Adipocyte (in vitro differentiated cells): ENCODE results near the gene DENND4C.
"Not testable (repeated sequence)": the region's sequence is repeated elsewhere in the genome, so short reads cannot be mapped to it uniquely, and the experiment has no call there.

Source experiments
- DNase-seq: peaks from one replicate; pipeline ENCODE4 v3.0.0-alpha.2; 2015; ENCODE audit warnings: low read depth
- H3K27me3 ChIP-seq: replicated peaks from 2 replicates; pipeline ENCODE4 v1.7.0; 2013; ENCODE audit warnings: mild to moderate bottlenecking, low read length, moderate library complexity; ENCODE audit not compliant: control insufficient read depth, insufficient read depth
- H3K36me3 ChIP-seq: 2 replicates; pipeline ENCODE4 v1.7.0; 2013; ENCODE audit warnings: low read length, mild to moderate bottlenecking, moderate library complexity; ENCODE audit not compliant: control insufficient read depth, insufficient read depth, severe bottlenecking
- H3K4me1 ChIP-seq: 2 replicates; pipeline ENCODE4 v1.7.0; 2013; ENCODE audit warnings: mild to moderate bottlenecking, low read length, moderate library complexity; ENCODE audit not compliant: control insufficient read depth, insufficient read depth
- H3K4me3 ChIP-seq: 2 replicates; pipeline ENCODE4 v1.7.0; 2013; ENCODE audit warnings: mild to moderate bottlenecking, low read length, moderate library complexity
- H3K9ac ChIP-seq: 2 replicates; pipeline ENCODE4 v1.7.0; 2013; ENCODE audit warnings: mild to moderate bottlenecking, low read length, moderate library complexity
- H3K9me3 ChIP-seq: 2 replicates; pipeline ENCODE4 v1.7.0; 2013; ENCODE audit warnings: mild to moderate bottlenecking, low read length, moderate library complexity; ENCODE audit not compliant: control insufficient read depth

The DENND4C gene

GRCh38 chr9:19230355-19231125, at the start of gene DENND4C:
Gene DENND4C, plus strand, starts transcription at chr9:19230693. Its CDS starts 45,482 bp downstream, at chr9:19276175.
- Histone ChIP-seq H3K4me3 (peak within 1 kb of the TSS; percentile 92), H3K9me3 (no peaks in the 10 kb centered on the region)

GRCh38 chr9:19180991-19181390, 49.5 kb upstream of the DENND4C start:
- no peak overlapping the region for H3K9ac ChIP-seq
- peaks cover 40% of the 10 kb centered on the region for H3K4me1 ChIP-seq
- H3K9me3 ChIP-seq = no peaks in the 10 kb centered on the region
- no peak for DNase-seq
- no peaks in the 10 kb centered on the region for H3K36me3 ChIP-seq
- no peak overlapping the region for H3K4me3 ChIP-seq
- H3K27me3 ChIP-seq = no peaks in the 10 kb centered on the region

More at GRCh38 chr9:19230355-19231125, at the start of gene DENND4C:
- no peaks in the 10 kb centered on the region for H3K27me3 ChIP-seq
- H3K9ac ChIP-seq = peak within 1 kb of the TSS; percentile 97
- DNase-seq = peak; percentile 90
- H3K36me3 ChIP-seq = no peaks in the 10 kb centered on the region
- peaks cover 28% of the 10 kb centered on the region for H3K4me1 ChIP-seq

DNA sequence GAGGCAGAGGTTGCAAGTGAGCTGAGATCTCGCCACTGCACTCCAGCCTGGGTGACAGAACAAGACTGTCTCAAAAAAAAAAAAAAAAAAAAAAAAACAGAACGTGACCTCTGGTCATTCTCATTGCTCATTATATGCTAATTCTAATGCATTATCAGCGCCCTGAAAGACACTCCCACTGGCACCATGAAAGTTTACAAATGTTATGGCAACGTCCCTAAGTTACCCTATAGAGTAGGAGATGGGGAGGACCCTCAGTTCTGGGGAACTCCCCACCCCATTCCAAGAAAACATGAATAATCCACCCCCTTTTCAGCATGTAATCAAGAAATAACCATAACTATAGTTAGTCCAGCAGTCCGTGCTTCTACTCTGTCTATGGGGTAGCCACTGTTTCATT, 48.9 kb upstream of the DENND4C start:
- Histone ChIP-seq H3K9me3 (no peaks in the 10 kb centered on the region), H3K9ac (no peak overlapping the region), H3K36me3 (no peaks in the 10 kb centered on the region), H3K4me1 (peaks cover 46% of the 10 kb centered on the region), H3K27me3 (no peaks in the 10 kb centered on the region), H3K4me3 (no peak overlapping the region)
- no peak for DNase-seq

GRCh38 chr9:19184144-19184917, 46.2 kb upstream of the DENND4C start:
- DNase-seq = peak; percentile 90
- no peaks in the 10 kb centered on the region for H3K9me3 ChIP-seq
- H3K36me3 ChIP-seq = no peaks in the 10 kb centered on the region
- peak overlapping the region; percentile 83 for H3K9ac ChIP-seq
- H3K4me1 ChIP-seq = peaks cover 48% of the 10 kb centered on the region
- peak overlapping the region; percentile 63 for H3K4me3 ChIP-seq
- no peaks in the 10 kb centered on the region for H3K27me3 ChIP-seq

DNA sequence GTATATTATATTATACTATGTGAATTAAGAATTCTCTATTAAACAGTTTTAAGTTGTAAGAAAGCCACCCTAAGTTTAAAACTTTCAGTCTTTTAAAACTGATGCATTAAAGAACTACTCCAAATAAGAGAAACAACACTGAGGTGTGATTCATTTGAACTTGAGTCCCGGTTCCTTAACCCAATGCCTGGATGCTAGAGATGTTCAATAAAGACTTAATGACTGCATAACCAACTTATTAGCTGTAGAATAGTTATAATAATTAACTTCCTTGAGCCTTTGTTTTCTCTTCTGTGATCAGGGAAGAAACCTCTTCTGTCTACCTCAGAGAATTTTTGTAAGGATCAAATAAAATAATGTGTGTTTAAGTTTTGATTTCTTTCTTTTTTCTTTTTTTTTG, 45.3 kb upstream of the DENND4C start:
- Histone ChIP-seq H3K4me1 (peaks cover 48% of the 10 kb centered on the region), H3K27me3 (no peaks in the 10 kb centered on the region), H3K9me3 (no peaks in the 10 kb centered on the region), H3K9ac (peak overlapping the region; percentile 83), H3K36me3 (no peaks in the 10 kb centered on the region), H3K4me3 (peak overlapping the region; percentile 63)
- no peak for DNase-seq

DNA sequence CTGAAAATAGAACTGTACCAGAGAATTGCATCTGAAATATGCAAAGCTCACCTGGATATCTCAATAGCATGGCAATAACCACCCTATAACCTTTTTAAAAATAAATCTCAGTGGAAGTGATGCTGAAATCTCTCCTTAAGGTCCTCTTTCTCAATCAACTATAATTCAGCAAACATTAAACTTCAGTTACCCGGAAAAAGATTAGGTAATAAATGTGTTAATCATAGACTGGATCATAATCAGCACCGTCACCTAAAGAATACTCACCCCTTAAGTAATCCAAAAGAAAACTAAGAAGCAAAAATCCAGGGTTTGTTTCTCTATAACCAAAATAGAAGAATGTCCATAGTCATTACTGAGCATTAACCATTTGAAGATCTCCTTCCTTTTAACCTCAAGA, 44.3 kb upstream of the DENND4C start:
- Histone ChIP-seq H3K9me3 (no peaks in the 10 kb centered on the region), H3K36me3 (no peaks in the 10 kb centered on the region), H3K4me1 (peaks cover 44% of the 10 kb centered on the region), H3K9ac (peak overlapping the region; percentile 47), H3K27me3 (no peaks in the 10 kb centered on the region), H3K4me3 (no peak overlapping the region)
- DNase-seq = no peak

GRCh38 chr9:19188771-19189170, 41.7 kb upstream of the DENND4C start:
- no peak for DNase-seq
- H3K36me3 ChIP-seq = no peaks in the 10 kb centered on the region
- peaks cover 32% of the 10 kb centered on the region for H3K4me1 ChIP-seq
- no peak overlapping the region for H3K9ac ChIP-seq
- H3K4me3 ChIP-seq = no peak overlapping the region
- no peaks in the 10 kb centered on the region for H3K27me3 ChIP-seq
- no peaks in the 10 kb centered on the region for H3K9me3 ChIP-seq

DNA sequence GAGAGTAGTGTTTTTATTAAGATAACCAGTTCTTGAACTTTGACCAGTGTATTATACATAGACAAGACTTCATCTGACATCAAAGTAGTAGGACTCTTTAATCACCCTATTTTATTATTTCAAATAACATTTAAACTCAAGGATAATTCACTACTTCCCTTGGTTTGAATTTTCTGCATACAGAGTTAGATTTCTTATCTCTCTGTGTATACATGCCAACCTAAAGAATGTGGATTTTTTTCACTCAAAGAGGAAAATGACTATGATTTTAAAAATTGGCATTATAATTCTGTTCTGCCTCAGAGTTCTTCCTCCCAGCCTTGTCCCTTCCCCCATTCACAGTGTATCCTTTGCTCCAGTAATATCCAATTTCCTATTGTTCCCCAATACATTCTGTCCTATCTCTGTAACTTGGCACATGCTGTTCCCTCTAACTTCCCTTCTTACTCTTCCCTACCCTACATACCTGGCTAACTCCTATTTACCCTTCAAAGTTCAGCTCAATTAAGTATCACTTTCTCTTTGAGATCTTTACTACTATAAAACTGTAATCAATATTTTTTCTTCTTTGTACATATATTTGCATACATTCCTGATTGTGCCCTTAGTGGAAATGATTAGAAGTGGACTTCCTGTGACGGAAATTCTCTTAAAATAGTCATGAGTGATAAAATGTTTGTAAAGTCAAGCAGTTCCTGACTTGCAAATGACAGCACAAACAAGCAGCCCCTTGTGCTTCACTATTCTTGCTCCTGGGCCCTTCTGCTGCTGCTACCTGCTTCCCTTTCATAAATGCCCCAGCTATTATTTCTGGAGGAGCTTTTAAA, 38.1 kb upstream of the DENND4C start:
- Histone ChIP-seq H3K27me3 (no peaks in the 10 kb centered on the region), H3K9ac (no peak overlapping the region), H3K4me1 (peaks cover 5% of the 10 kb centered on the region), H3K9me3 (no peaks in the 10 kb centered on the region), H3K4me3 (no peak overlapping the region), H3K36me3 (no peaks in the 10 kb centered on the region)
- DNase-seq = no peak

- no peaks in the 10 kb centered on the region for H3K27me3 ChIP-seq
- H3K36me3 ChIP-seq = no peaks in the 10 kb centered on the region
- peaks cover 5% of the 10 kb centered on the region for H3K4me1 ChIP-seq
- H3K9ac ChIP-seq = no peak overlapping the region
- H3K4me3 ChIP-seq = no peak overlapping the region
- no peaks in the 10 kb centered on the region for H3K9me3 ChIP-seq
- DNase-seq = no peak
Observed at GRCh38 chr9:19193029-19193324, 37.5 kb upstream of the DENND4C start.

DNA sequence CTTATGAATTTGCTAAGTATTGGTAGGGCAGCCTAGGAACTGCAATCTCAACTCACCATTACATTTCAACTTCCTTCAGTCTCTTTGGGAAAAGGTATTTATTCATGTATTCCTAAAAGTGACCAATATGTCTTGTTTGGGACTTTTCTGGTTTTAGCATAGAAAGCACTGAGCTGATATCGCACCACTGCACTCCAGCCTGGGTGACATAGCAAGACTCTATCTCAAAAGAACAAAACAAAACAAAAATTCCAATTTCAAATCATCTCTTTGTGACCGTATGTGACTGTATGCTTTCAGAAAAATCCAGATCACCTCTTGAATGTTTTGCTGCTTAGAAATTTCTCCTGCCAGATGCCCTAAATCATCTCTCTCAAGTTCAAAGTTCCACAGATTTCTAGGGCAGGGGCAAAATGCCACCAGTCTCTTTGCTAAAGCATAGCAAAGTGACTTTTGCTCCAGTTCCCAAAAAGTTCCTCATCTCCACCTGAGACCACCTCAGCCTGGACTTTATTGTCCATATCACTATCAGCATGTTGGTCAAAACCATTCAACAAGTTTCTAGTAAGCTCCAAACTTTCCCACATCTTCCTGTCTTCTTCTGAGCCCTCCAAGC, 37.0 kb upstream of the DENND4C start:
- not testable (repeated sequence) for H3K9me3 ChIP-seq, H3K36me3 ChIP-seq, H3K4me3 ChIP-seq

DNA sequence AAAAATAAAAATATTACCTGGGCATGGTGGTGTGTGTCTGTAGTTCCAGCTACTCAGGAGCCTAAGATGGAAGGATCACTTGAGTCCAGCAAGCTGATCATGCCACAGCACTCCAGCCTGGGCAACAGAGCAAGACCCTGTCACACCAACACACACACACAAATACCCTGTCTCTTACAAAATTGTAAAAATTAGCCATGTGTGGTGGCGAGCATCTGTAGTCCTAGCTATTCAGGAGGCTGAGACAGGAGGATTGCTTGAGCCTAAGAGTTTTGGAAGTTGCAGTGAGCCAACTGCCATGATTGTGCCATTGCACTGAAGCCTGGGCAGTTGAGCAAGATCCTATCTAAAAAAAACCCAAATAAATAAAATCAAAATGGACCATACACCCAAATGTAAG, 32.1 kb upstream of the DENND4C start:
- Histone ChIP-seq H3K27me3 (no peaks in the 10 kb centered on the region), H3K36me3 (no peaks in the 10 kb centered on the region), H3K4me3 (no peak overlapping the region), H3K9me3 (no peaks in the 10 kb centered on the region), H3K9ac (no peak overlapping the region), H3K4me1 (peaks cover 7% of the 10 kb centered on the region)
- DNase-seq = no peak

More for the DNA sequence above, 37.0 kb upstream of the DENND4C start:
- H3K27me3 ChIP-seq, H3K9ac ChIP-seq, DNase-seq, H3K4me1 ChIP-seq: not testable (repeated sequence)
